ENCODE results near the gene SFRP2. TPM values are rescaled to one million over a fixed set of nuclear protein-coding genes. Genes with fewer than 3 reads are reported as not detected.

SFRP2 gene
- total RNA-seq, 1 donor from 2014 or later: 1.4 TPM

- intact Hi-C loops (cut with micrococcal nuclease): no loop called here
- no peak for DNase-seq
- ATAC-seq: no peak
These were observed 43.2 kb downstream of the SFRP2 start for GRCh38 chr4:153745651-153746050.

- no peak for DNase-seq
- no peak for ATAC-seq
- intact Hi-C loops (cut with micrococcal nuclease): no loop called here
These were observed 47.3 kb downstream of the SFRP2 start for GRCh38 chr4:153741541-153741940.

- intact Hi-C loops (cut with micrococcal nuclease): no loop called here
- DNase-seq: no peak
- ATAC-seq: no peak
These were observed 52.9 kb downstream of the SFRP2 start for GRCh38 chr4:153735906-153736461.

- ATAC-seq: no peak
- DNase-seq: no peak
These were observed 55.0 kb downstream of the SFRP2 start for GRCh38 chr4:153733751-153734448.

GRCh38 chr4:153731239-153731638, 57.6 kb downstream of the SFRP2 start:
- no peak for ATAC-seq
- DNase-seq: no peak
- intact Hi-C loops (cut with micrococcal nuclease): no loop called here

More at GRCh38 chr4:153733751-153734448, 55.0 kb downstream of the SFRP2 start:
- intact Hi-C loops (cut with micrococcal nuclease): no loop called here

Other genes starting within 250 kb of the SFRP2 start
- gene TLR2, start 104.8 kb downstream of the SFRP2 start, total RNA-seq: 4.0 TPM
- gene RNF175, start 29.1 kb downstream of the SFRP2 start, total RNA-seq: 0.20 TPM

All from left ventricle myocardium superior (tissue), 1 donor.